Stimulated activated CD4-positive, alpha-beta T cell treated with anti-CD3 and anti-CD28 coated beads, Interleukin-12 subunit alpha, Interleukin-12 subunit beta, amount 100 ng/mL, for 48 hours (primary cell): ENCODE measurements around the gene TMEM239.
A peak's percentile ranks its signal among the peaks of the same experiment; 100 is the strongest.
"Not testable (repeated sequence)": the region's sequence is repeated elsewhere in the genome, so short reads cannot be mapped to it uniquely, and the experiment has no call there.

Experiments used
- DNase-seq, 3 donors: peaks; one replicate each; pipeline ENCODE4 v3.0.0-alpha.2; 2020; ENCODE audit warnings: low read depth in 2 of 3, low spot score in 1 of 3

The TMEM239 gene

DNA sequence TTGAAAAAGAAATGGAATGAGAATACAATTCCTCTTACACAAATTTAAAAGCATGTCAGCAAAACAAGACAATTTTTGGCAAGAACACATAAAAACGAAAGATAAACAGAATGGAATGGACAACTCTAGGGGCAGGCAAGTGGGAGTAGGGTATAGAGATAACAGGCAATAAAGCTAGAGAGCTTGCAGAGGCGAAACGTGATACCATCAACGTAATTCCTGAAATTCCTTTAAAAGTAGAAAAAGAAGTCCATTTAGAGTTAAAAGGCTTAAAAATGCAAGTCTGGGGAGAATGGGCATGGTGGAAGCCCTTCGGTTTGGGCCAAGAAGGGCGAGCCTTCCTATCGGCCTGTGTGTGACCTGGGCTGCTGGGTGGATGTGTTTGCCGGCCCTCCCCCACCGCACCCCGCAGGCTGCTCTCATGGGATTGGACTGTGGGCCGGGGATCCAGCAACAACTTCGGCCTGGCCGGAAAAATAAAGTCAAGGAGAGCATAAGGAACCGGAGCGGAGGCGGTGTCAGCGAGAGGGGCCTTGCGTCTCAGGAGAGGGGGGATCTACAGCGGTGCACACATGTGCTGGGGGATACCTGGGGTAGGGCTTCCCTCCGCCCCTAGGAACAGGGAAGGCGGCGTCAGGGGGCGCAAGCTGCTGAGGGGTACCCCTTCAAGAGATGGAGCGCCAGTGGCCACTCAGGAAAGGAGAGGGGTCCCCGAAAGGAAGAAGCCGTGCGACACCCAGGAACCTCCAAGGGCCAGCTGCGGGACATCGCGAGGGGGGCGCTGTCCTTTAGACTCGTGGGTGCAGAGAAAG lies 4.1 kb downstream of the TMEM239 start:
- DNase-seq: no peak

DNA sequence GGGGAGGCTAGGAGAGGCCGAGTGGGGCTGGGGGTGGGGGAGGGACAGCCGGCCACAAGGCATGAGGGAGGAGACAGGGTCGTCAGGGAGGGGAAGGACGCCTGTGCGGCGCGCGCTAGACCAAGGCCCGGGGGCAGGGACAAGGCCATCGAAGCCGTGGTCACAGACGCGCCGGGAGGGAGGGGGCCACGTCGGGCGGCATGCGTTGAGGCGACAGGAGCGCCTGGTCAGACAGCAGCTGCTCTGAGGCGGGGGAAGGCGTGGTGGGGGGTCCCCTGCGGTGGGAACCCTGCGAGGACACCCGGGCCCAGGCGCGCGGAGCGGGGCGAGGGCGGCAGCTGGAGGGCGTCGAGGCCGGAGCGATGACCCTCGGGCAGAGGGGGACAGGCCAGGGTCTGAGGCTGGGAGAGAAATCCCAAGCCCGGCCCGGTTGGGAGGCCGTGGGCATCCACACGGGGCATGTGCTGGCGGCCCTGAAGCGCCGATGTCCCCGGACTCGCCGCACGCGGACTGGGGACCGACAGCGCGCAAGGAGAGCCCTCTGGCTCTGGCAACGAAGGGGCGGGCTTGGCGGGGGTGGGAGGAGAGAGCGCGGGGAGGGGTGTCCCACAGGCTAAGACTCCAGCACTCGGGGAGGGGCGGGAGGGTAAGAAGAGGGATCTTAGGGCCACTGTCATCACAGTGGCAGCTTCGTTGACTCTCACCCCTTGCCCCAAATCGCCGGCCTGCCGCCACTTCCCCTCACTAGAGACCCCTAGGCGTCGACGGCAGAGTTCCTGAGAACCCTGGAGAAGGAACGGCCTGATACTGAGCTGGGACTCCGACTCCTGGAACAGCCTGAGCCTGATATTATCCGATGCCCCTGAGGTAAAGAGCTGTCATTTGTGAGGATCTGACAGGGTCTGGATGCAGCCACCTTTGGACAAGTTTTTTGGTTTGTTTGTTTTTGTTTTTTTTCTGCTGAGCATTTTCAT lies 5.0 kb downstream of the TMEM239 start:
- no peak for DNase-seq

GRCh38 chr20:2822073-2822472 lies 5.9 kb downstream of the TMEM239 start:
- DNase-seq: peak in 1 of 3 donors; percentile 17

DNA sequence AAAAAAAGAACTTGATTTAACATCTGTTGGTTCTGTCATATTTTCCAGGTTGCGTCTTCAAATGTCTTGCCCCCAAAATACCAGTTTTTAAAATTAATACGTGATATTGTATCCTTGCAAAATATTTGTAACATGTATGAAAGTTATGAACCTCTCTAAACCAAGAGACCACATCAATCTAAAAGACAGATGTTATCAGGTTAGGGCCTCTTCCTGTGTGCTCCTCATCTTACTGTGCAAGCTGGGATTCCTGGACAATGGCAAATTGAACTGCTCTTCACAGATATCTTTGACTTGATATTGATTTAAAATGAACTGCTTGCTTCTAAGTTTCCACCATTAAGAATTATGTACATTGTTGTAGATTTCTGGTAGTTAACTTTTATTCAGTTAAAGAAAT lies 9.6 kb downstream of the TMEM239 start:
- DNase-seq: no peak

DNA sequence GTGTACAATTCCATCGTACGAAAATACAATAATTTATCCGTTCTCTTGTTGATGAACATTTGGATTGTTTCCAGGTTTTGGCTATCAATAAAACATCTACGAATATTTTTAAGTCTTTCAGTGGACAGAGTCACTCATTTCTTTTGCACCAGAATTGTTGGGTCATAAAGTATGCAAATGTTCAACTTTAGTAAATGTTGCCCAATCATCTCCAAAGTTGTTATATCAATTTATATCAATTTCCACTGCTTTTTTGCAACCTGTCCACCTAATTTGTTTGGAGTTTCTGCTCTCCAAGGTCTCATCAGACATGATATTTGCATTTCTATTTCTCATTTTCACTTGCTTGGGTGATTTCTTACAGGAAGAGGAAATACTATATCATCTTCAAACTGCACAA lies 10.5 kb downstream of the TMEM239 start:
- DNase-seq: no peak

DNA sequence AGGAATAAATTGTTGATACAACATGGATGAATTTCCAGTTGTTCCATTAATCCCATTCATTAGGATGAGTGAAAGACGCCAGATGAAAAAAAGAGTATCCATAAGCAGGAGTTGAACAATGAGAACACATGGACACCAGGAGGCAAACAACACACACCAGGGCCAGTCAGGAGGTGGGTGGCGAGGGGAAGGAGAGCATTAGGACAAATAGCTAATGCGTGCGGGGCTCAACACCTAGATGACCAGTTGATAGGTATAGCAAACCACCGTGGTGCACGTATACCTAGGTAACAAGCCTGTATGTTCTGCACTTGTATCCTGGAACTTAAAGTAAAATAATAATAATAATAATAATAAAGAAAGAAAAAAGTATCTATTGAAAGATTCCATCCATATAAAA lies 13.2 kb downstream of the TMEM239 start:
- no peak for DNase-seq

- DNase-seq: not testable (repeated sequence)
Observed at GRCh38 chr20:2831206-2831605, 15.0 kb downstream of the TMEM239 start.

GRCh38 chr20:2833761-2834160 lies 17.6 kb downstream of the TMEM239 start:
- no peak for DNase-seq

- DNase-seq: no peak
Observed at GRCh38 chr20:2834401-2835110, 18.4 kb downstream of the TMEM239 start.

- no peak for DNase-seq
Observed at GRCh38 chr20:2835331-2835796, 19.2 kb downstream of the TMEM239 start.

DNA sequence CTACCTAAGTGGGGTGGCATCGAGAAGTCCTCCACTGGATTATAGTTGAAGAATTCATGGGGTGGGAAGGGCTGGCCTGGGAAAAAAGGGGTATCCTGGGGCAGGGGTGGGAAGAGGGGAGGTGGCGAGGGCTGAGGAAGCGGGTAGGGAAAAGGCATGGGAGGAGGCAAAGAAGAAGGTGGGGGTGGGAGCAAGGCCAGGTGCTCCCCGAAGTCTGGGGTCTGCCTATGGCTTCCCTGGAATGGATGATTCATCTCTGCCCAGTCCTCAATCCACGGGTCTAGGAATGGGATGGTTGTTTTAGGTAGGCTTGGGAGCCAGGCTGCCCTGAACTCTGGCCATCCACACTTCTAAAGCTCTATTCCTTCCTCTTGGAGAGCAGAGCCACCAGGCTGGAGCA lies 19.9 kb downstream of the TMEM239 start:
- DNase-seq: no peak

DNA sequence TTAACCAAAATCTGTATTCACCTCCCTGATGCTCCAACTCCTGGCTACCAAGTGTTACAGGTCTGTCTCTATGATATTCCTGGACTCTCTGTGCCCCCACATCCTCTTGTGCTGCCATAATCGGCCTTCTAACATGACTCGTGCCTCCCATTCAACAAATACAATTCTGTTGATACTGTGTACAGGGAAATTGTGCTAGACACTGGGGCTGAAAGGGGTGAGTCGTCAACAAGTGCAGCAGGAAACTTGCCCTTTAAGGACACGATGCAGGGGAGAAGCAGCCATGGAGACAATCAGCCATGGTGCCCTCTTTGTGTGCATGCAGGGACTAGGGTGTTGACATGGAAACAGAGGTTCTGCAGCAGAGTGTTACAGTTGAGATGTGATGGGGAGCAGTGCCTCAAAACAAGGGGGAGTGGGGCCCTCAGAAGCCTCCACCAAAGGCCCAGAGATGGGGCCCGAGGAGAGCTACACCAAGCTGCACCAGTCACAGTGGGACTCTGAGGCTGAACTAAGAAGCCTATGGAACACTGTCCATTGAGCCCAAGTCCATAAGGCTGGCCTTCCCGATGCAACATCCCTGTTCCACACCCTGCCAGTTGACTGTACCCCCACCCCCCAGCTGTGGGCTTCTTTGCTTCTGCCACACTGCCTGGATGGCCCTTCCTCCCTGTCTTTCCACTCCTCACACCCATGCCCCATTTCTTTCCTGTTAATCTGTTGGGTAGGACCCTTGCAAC lies 21.2 kb downstream of the TMEM239 start:
- no peak for DNase-seq

GRCh38 chr20:2838170-2838797 lies 22.1 kb downstream of the TMEM239 start:
- DNase-seq: no peak

DNA sequence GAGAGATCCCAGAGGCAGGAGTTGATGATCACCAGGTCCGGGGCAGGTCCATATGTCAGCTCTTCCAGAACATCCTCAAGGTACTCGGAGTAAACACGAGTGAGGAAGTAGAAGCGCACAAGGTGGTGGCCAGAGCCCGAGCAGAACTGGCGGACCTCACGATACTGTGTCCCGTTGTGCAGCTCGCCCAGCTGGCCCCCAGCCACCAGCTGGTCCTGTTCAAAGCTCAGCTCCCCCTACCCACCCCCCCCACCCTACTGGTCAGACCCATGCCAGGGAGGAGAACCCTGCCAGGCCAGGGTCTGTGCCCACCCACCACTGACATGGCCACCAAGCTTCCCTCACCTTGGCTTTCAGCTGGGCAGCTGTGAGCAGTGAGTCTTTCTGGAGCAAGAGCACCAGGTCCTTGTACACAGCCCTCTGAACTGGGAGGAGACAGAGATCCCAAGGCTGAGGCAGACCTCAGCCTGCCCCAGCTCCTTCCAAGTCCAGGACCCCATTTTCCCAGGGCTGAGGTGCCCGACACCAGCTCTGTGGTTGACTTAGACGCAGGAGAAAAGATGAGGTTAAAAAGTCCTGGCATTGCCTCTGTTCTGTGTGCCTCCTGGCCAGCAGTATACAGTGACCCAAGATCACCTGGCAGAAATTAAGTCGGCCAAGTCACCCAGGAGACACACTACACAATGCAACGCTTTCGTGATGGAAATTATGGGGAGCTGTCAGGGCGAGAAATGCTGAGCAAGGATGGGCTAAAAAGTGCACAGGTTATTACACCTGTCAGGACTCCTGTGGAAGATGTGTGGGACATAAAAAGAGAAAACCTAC lies 22.9 kb downstream of the TMEM239 start:
- no peak for DNase-seq

GRCh38 chr20:2839732-2840137 lies 23.6 kb downstream of the TMEM239 start:
- DNase-seq: no peak

DNA sequence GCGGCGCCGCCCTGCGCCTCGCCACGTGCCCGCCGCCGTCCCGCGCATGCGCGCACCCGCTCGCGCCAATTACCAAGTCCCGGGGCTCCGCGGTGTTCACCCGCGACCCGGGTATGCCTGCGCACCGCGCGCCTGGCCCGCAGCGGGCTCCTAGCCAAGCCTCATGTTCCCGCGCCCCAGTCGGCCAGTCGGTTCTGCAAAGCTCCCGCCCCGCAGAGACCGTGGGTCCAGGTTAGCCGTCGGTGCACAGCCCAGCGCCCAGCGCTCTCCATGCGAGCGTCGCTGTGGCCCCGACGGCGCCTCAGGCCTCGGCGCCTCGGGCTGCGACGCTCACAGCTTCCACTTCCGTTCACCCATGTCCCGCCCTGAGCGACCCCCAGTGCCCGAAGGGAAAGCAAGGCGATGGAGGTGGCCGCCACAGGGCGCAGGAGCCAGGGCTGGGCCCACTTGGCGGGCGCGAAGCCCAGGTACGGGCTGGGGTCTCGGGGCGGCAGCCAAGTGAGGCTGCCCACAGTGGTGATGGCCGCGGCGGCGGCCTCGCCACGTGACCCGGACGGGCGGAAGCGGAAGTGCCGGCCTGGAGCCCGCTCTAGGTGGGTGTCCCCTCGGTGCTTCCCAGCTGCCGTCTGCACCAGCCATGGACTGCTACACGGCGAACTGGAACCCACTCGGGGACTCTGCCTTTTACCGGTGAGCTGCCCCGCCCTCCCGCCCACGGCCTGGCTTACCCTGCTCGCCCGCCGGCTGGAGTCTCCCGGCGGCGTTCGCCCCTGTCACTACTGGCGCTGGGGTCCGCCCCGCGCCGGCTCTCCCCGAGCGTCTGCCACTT lies 24.2 kb downstream of the TMEM239 start, which contains the start of the genes PCED1A and VPS16:
Gene PCED1A, minus strand, starts transcription at position 518 of the 829 bp plus-strand sequence. CDS start 743 bp downstream, outside the sequence.
Gene VPS16, plus strand, starts transcription at position 608 of the 829 bp plus-strand sequence. Its CDS starts 30 bp downstream, at position 638.
- peak; percentile 81 to 87 (median 83) for DNase-seq

- DNase-seq: peak in 1 of 3 donors; percentile 23
Observed at GRCh38 chr20:2840967-2841531, 24.9 kb downstream of the TMEM239 start.

DNA sequence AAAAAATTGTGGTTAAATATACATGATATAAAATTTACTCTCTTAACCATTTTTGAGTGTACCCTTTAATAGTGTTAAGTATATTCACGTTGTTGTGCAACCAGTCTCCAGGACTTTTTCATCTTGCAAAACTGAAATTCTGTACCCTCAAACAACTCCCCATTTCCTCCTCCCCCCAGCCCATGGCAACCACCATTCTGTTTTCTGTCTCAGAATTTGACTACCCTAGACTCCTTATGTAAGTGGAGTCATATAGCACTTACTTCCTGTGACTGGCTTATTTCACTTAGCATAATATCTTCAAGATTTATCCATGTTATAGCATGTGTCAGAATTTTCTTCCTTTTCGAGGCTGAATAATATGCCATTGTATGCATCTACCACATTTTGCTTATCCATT lies 29.4 kb downstream of the TMEM239 start:
- no peak for DNase-seq
